Activated CD4-positive, alpha-beta T cell treated with anti-CD3 and anti-CD28 coated beads for 36 hours (primary cell): ENCODE measurements around the gene TNK2. TPM values are rescaled to one million over a fixed set of nuclear protein-coding genes. Genes with fewer than 3 reads are reported as not detected.
"Not testable (repeated sequence)": the region's sequence is repeated elsewhere in the genome, so short reads cannot be mapped to it uniquely, and the experiment has no call there.

Source experiments
- ATAC-seq: fragments of 200-7000 bp; cut with Tn5 transposase; one replicate; pipeline ENCODE4 v1.10.0; 2021; ENCODE audit warnings: mild to moderate bottlenecking, moderate library complexity
- CTCF ChIA-PET: fragments of 350-600 bp; sonication (Branson Sonifier 250); formaldehyde crosslinking; loops from one replicate; lab custom pipeline; 2021; ENCODE audit warnings: antibody characterized with exemption; lab: Charles Lee
- POLR2A ChIA-PET: fragments of 350-600 bp; sonication (Branson Sonifier 250); formaldehyde crosslinking; loops from one replicate; lab custom pipeline; 2021; ENCODE audit warnings: antibody characterized with exemption, inconsistent platforms; lab: Charles Lee
- DNase-seq: peaks from one replicate; pipeline ENCODE4 v3.0.0-alpha.2; 2020
- H3K27ac Mint-ChIP-seq: one replicate; pipeline ENCODE4 v1.8.0; 2021; ENCODE audit warnings: mixed read lengths
- H3K27me3 Mint-ChIP-seq: one replicate; pipeline ENCODE4 v1.8.0; 2021; ENCODE audit warnings: mixed read lengths
- H3K36me3 Mint-ChIP-seq: one replicate; pipeline ENCODE4 v1.8.0; 2021; ENCODE audit warnings: low read depth, mixed read lengths
- H3K4me1 Mint-ChIP-seq: one replicate; pipeline ENCODE4 v1.8.0; 2021; ENCODE audit warnings: mixed read lengths
- H3K4me3 Mint-ChIP-seq: one replicate; pipeline ENCODE4 v1.8.0; 2021; ENCODE audit warnings: mild to moderate bottlenecking, moderate library complexity, mixed read lengths
- H3K9me3 Mint-ChIP-seq: one replicate; pipeline ENCODE4 v1.8.0; 2021; ENCODE audit warnings: low read depth, mixed read lengths
- intact Hi-C, 2 experiments: fragments of 100-400 bp; cut with DNase I in 1 of 2; cut with micrococcal nuclease in 1 of 2; formaldehyde crosslinking; loops; one replicate each; pipeline versions ENCODE4 v1.14.2 to v1.15.1; 2022 to 2024; cut with DNase I, micrococcal nuclease
- total RNA-seq, 2 experiments: library from RNA; stranded (reverse); gene quantifications; one replicate each; pipeline ENCODE4 v1.2.3, GENCODE V29; 2021

TNK2 gene
- total RNA-seq, 2 experiments from 2014 or later: 49.9 to 54.2 TPM

DNA sequence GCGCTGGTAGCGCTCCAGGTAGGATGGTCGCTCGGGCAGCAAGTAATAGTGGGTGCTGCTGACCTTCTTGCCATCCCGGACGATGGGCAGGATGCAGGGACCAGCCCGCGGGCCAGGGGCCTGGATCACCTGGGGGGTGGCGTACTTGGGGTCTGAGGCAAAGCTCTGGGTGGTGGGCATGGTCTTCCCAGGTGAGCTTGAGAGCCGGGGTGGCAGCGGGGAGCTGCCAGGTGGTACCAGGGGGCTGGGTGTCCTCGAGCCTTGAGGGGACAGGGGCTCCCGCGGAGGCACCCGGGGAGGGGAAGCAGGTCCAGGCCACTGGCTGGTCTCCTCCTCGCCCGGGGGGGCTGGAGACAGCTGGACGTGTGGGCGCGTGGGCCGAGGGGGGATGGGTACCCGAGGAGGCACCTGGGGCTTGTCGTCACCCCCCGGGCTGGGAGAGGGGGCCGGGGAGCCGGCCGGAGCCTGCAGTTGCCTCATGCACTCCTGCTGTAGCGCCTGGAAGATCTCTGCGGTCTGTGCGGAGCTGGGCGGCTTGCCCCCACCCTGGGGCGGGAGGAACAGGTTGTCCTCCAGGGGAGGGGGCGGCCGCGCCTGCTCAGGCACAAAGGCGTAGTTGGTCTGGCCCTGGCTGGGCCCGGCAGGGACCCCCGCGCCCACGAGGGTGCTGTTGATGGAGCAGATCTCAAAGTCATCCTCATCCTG, 40.6 kb downstream of the TNK2 start:
- Mint-ChIP-seq H3K4me3 (no peak overlapping the region), H3K36me3 (peaks cover 4% of the 10 kb centered on the region), H3K4me1 (peaks cover 6% of the 10 kb centered on the region), H3K9me3 (no peaks in the 10 kb centered on the region), H3K27ac (no peak overlapping the region), H3K27me3 (no peaks in the 10 kb centered on the region)
- POLR2A ChIA-PET: no interaction called here
- CTCF ChIA-PET: no interaction called here
- intact Hi-C loops: no loop called here
- no peak for DNase-seq
- no peak for ATAC-seq

DNA sequence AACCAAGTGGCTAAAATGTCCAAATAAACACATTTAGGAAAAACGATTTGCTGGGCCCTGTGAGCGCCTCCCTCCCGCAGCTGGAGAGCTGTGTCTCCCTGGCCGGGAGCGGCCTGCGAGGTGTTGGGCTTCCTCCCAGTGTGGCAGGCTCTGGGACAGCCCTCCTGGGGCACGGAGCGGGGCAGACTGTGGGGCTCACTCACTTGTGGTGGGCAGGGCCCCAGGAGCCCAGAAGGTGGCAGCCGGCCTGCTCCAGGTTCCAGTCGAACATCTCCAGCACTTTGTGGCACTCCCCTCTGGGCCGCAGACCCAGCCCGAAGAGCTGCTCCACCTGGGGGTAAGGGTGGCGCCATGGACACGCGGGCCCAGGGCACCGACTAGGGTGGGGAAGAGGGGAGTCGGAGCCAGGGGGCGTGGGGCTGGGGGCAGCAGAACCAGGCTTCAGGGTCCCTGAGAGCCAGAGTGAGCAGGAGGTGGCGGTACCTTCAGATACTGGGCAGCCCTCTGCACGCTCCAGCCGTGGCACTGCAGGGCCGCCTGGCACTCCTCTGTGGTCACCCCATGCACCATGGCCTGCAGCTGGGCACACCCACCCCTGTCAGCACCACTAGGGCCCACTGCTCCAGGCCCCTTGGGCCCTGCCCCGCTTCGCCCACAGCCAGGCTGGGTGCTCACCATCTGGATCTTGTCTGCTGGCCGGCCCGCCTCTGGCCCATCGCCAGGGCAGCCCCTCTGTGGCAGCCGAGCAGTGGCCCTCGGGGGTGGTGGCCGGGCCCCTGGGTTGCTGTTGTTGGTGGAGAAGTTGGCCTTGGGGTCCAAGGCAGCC, 41.5 kb downstream of the TNK2 start:
- no peak for ATAC-seq
- CTCF ChIA-PET: interaction anchor here (0.6 kb wide), 1 partner anchor 37 kb away, joined by 3 read pairs; no protein-coding TSS in a partner anchor
- Mint-ChIP-seq H3K9me3 (no peaks in the 10 kb centered on the region), H3K4me1 (peaks cover 6% of the 10 kb centered on the region), H3K27ac (no peak overlapping the region), H3K4me3 (no peak overlapping the region), H3K27me3 (no peaks in the 10 kb centered on the region), H3K36me3 (peaks cover 4% of the 10 kb centered on the region)
- intact Hi-C loops: no loop called here
- no peak for DNase-seq
- POLR2A ChIA-PET: interaction anchor here (0.5 kb wide), 1 partner anchor 27 kb away, joined by 3 read pairs; no protein-coding TSS in a partner anchor

DNA sequence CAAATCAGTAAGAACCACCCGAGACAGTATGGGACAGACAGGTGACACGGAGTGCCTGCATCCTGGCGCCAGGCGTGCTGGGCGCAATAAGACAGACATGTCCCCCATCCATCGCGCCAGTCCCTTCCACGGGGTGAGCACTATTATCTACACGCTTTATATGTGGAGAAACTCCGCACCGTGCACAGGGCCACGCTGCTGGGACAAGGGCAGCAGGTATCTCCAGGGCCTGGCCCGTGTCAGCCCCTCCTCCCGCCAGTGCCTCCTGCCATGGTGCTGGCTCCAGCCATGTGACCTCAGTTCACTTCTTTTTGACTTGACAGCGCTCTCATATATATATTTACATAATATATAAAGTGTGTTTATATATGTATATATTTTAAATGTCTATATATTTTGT, 42.6 kb downstream of the TNK2 start:
- CTCF ChIA-PET: interaction anchor here (0.6 kb wide), 1 partner anchor 74 kb away, joined by 3 read pairs; no protein-coding TSS in a partner anchor
- no peaks in the 10 kb centered on the region for H3K27me3 Mint-ChIP-seq
- no peaks in the 10 kb centered on the region for H3K9me3 Mint-ChIP-seq
- DNase-seq (no peak), ATAC-seq (no peak)
- POLR2A ChIA-PET: no interaction called here
- H3K27ac Mint-ChIP-seq: no peak overlapping the region
- H3K4me3 Mint-ChIP-seq: no peak overlapping the region
- peaks cover 4% of the 10 kb centered on the region for H3K36me3 Mint-ChIP-seq
- intact Hi-C loops: no loop called here
- H3K4me1 Mint-ChIP-seq: peaks cover 6% of the 10 kb centered on the region

DNA sequence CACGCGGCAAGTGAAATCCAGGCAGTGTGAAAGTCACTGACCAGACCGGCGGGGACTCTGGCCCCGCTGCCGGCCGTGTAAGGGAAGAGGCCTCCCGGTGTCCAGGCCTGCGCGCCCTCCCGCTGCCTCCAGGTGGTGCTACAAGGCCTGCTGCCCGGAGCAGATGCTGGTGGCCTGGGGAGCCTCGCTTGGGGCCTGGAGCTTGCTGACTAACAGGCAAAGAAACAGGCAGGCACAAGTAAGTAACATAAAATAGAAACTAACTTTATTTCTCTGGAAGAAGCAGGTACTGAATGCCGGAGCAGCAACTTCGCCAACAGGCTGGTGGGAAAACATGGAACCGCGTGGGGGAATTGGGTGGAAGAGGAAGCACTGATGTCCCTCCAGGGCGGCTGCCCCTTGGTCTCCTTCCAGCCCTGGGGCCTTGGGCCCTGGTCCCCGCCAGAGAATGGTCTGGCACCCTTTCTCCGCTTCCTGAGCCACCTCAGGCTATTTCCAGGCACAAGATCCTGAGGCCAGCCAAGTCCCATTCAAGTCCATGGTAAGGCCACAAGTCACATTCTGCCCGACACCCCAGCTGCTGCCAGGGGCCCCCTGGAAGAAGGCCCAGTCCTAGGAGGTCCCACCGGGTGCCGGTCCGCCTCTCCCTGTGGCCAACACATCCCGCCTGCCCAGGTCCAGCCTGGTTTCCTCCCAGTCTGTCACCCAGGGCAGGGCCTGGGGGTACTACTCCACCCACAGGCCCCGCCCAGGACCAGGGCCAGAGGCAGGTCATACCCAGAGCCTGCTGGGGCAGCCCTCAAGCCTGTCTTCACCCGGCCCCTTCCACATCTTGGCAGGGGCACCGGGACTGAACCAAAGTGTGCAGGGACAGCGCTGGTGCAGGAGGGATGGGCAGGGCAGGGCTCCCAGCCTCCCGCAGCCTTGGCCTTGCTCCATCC, 45.0 kb downstream of the TNK2 start:
- Mint-ChIP-seq H3K27ac (no peak overlapping the region), H3K27me3 (no peaks in the 10 kb centered on the region), H3K9me3 (no peaks in the 10 kb centered on the region), H3K4me1 (peaks cover 10% of the 10 kb centered on the region), H3K4me3 (no peak overlapping the region), H3K36me3 (peaks cover 1% of the 10 kb centered on the region)
- ChIA-PET POLR2A (interaction anchor here (0.9 kb wide), 1 partner anchor 30 kb away, joined by 4 read pairs; no protein-coding TSS in a partner anchor), CTCF (interaction anchor here (0.6 to 5.8 kb wide), 7 partner anchors 27 to 594 kb away, joined by 3 to 74 read pairs (median 5); no protein-coding TSS in a partner anchor)
- intact Hi-C loops: loop anchor here (1.0 to 5.0 kb wide), 4 partner anchors 31 to 306 kb away; no protein-coding TSS in a partner anchor
- DNase-seq (peak; percentile 88), ATAC-seq (peak; percentile 88)

DNA sequence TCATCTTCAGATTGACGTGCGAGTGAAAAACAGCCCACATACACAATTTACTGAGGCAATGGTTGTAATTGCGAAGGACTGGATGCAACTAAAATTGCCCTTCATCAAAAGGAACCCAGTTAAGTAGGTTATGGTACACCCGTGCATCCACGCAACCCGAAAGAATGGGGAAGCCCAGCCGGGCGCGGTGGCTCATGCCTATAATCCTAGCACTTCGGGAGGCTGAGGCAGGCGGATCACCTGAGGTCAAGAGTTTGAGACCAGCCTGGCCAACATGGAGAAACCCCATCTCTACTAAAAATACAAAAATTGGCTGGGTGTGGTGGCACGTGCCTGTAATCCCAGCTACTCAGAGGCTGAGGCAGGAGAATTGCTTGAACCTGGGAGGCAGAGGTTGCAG, 46.0 kb downstream of the TNK2 start:
- H3K27ac Mint-ChIP-seq, H3K9me3 Mint-ChIP-seq, H3K4me3 Mint-ChIP-seq, DNase-seq, H3K27me3 Mint-ChIP-seq, ATAC-seq, H3K4me1 Mint-ChIP-seq, POLR2A ChIA-PET, H3K36me3 Mint-ChIP-seq: not testable (repeated sequence)
- CTCF ChIA-PET: interaction anchor here (0.6 to 5.8 kb wide), 6 partner anchors 32 to 155 kb away, joined by 3 to 74 read pairs (median 6); no protein-coding TSS in a partner anchor
- intact Hi-C loops: loop anchor here in 1 of 2 experiments (5.0 kb wide), 1 partner anchor 305 kb away; no protein-coding TSS in a partner anchor

DNA sequence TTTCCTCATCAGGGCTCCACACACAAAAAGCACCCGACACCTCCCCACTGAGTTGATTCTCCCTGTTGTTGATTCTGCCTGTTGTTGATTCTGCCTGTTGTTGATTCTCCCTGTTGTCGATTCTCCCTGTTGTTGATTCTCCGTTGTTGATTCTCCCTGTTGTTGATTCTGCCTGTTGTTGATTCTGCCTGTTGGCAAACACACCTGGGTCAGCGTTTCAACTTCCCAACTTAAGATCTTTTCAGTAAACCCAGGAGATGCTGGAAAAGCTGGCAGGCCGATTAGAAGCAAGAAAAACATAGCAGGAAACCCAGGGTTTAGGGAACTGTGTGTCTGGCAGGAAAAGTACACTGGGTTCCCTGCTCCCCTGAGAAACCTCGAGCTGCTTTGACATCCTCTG, 47.9 kb downstream of the TNK2 start:
- H3K4me1 Mint-ChIP-seq: peaks cover 10% of the 10 kb centered on the region
- no peak for ATAC-seq
- H3K27me3 Mint-ChIP-seq: no peaks in the 10 kb centered on the region
- intact Hi-C loops: loop anchor here in 1 of 2 experiments (5.0 kb wide), 1 partner anchor 303 kb away; no protein-coding TSS in a partner anchor
- no peak overlapping the region for H3K4me3 Mint-ChIP-seq
- H3K9me3 Mint-ChIP-seq: no peaks in the 10 kb centered on the region
- ChIA-PET CTCF (interaction anchor here (0.9 to 5.8 kb wide), 8 partner anchors 9 to 158 kb away, joined by 3 to 74 read pairs (median 4); no protein-coding TSS in a partner anchor), POLR2A (interaction anchor here (0.7 kb wide), 1 partner anchor 36 kb away, joined by 3 read pairs; no protein-coding TSS in a partner anchor)
- peaks cover 1% of the 10 kb centered on the region for H3K36me3 Mint-ChIP-seq
- H3K27ac Mint-ChIP-seq: no peak overlapping the region
- DNase-seq: no peak

DNA sequence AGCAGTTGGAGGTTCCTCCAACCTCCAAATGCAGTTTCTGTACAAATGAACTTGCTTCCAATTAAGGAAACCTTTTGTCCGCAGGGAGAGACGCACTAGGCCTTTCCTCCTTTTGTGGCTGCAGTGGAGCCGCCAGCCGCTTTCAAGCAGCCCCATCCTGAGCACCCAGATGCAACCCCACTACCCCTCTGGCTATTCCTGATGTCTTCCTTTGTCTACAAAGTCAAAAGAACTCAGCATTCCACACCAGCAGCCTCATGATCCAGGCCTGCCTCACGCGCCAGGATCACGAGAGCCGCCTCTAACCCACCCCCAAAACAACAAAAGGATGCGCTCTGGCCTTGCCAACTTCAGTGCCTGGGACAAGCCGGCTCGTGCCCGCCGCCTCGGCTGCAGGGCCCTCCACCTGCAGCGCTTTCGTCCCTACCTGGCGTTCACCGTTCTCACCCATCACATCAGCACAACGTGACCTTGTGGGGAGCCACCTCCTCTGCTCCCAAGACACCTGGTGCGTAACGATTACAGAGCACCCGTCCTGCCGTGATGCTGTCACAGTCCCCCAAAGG, 48.4 kb downstream of the TNK2 start:
- DNase-seq (no peak), ATAC-seq (no peak)
- ChIA-PET POLR2A (interaction anchor here (0.9 kb wide), 1 partner anchor 34 kb away, joined by 4 read pairs; no protein-coding TSS in a partner anchor), CTCF (interaction anchor here (0.6 to 5.8 kb wide), 30 partner anchors 9 to 375 kb away, joined by 3 to 74 read pairs (median 4); no protein-coding TSS in a partner anchor)
- Mint-ChIP-seq H3K27me3 (no peaks in the 10 kb centered on the region), H3K4me3 (peak overlapping the region; percentile 50), H3K27ac (no peak overlapping the region), H3K9me3 (no peaks in the 10 kb centered on the region), H3K36me3 (peaks cover 1% of the 10 kb centered on the region), H3K4me1 (peaks cover 10% of the 10 kb centered on the region)
- intact Hi-C loops: loop anchor here (1.0 to 10.0 kb wide), 7 partner anchors 34 to 588 kb away; partner anchors contain the start of gene XXYLT1 (in 1 of the 2)

DNA sequence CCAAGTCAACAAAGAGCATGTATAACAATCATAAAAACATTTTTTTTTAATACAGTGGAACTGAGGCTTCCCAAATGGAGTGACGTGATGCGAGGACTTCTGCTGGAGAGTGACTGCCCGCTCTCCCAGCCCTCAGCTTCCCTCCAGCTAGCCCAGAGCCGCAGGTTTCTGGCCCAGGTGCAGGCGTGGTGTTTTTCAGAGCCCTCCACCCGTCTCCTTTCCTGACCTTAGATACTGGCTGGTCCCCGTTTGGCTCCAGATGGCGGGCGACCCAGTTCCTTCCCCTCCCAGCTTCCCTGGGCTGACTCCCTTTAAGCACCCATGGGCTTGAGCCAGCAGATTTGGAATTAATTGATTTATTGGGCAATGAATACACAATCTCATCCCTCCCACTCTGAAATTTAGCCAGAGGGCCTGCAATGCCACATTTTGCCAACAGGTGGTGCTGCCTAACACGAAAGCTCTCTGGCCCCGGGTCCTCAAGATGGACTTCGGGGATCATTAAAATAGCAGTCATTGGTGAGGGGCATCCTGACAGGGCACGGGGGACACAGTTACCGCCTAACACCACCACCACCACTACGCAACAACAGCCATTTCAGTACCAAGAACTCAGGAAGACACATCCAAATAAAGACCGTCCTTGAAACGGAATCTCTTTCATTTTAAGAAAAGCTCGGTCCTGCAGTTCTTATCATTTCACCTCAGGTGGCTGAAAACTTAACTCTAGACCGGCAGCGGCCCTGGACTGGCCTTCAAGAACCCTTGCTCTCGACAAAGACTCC, 49.1 kb downstream of the TNK2 start:
- Mint-ChIP-seq H3K27me3 (no peaks in the 10 kb centered on the region), H3K4me3 (peak overlapping the region; percentile 50), H3K36me3 (peaks cover 1% of the 10 kb centered on the region), H3K9me3 (no peaks in the 10 kb centered on the region), H3K4me1 (peaks cover 10% of the 10 kb centered on the region), H3K27ac (no peak overlapping the region)
- DNase-seq (peak; percentile 88), ATAC-seq (peak; percentile 69)
- ChIA-PET CTCF (interaction anchor here (0.6 to 5.8 kb wide), 30 partner anchors 9 to 376 kb away, joined by 3 to 74 read pairs (median 4); no protein-coding TSS in a partner anchor), POLR2A (interaction anchor here (0.9 kb wide), 1 partner anchor 35 kb away, joined by 4 read pairs; no protein-coding TSS in a partner anchor)
- intact Hi-C loops: loop anchor here (1.0 to 10.0 kb wide), 6 partner anchors 35 to 587 kb away; partner anchors contain the start of gene XXYLT1 (in 1 of the 2)

DNA sequence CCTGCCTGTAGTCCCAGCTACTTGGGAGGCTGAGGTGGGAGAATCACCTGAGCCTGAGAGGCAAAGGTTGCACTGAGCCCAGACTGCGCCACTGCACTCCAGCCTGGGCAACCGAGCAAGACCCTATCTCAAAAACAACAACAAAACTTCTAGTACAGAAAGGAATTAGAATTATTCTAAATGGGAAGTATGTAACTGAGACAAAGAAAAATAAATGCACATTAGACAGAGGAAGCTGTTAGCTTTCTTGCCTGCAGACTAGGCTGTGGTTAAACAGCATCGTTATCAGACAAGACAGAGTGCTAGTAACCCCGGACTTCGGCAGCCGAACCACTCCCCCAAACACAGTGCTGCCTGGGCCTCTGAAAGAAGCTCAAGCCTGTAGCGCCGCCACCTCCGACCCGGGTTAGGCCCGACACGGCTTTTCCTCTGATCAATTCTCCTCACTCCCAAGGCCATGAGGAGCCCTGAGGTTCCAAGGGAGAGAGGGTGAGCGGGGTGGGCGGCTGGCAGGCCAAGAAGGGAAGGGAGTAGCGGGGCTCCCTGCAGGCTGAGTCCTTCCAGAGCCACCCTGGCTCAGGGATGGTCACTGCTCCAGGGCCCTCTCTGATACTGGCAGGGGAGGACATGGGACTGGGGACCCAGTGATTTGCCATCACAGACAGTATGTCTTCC, 51.8 kb downstream of the TNK2 start:
- intact Hi-C loops: loop anchor here in 1 of 2 experiments (5.0 to 10.0 kb wide), 2 partner anchors 232 to 584 kb away; partner anchors contain the start of gene XXYLT1
- ChIA-PET POLR2A (no interaction called here), CTCF (interaction anchor here (0.6 to 2.1 kb wide), 4 partner anchors 17 to 58 kb away, joined by 4 to 8 read pairs (median 6); no protein-coding TSS in a partner anchor)
- Mint-ChIP-seq H3K9me3 (no peaks in the 10 kb centered on the region), H3K4me3 (no peak overlapping the region), H3K27ac (no peak overlapping the region), H3K4me1 (peaks cover 4% of the 10 kb centered on the region), H3K27me3 (no peaks in the 10 kb centered on the region), H3K36me3 (no peaks in the 10 kb centered on the region)
- DNase-seq: no peak
- no peak for ATAC-seq
